CD4-positive, alpha-beta T cell treated with Interleukin-15 for 4 hours (primary cell): ENCODE results near the gene SLC2A1.

ENCODE experiments used
- DNase-seq: peaks from one replicate; pipeline ENCODE4 v3.0.0-alpha.2; 2020; ENCODE audit warnings: low spot score

Gene SLC2A1

DNA sequence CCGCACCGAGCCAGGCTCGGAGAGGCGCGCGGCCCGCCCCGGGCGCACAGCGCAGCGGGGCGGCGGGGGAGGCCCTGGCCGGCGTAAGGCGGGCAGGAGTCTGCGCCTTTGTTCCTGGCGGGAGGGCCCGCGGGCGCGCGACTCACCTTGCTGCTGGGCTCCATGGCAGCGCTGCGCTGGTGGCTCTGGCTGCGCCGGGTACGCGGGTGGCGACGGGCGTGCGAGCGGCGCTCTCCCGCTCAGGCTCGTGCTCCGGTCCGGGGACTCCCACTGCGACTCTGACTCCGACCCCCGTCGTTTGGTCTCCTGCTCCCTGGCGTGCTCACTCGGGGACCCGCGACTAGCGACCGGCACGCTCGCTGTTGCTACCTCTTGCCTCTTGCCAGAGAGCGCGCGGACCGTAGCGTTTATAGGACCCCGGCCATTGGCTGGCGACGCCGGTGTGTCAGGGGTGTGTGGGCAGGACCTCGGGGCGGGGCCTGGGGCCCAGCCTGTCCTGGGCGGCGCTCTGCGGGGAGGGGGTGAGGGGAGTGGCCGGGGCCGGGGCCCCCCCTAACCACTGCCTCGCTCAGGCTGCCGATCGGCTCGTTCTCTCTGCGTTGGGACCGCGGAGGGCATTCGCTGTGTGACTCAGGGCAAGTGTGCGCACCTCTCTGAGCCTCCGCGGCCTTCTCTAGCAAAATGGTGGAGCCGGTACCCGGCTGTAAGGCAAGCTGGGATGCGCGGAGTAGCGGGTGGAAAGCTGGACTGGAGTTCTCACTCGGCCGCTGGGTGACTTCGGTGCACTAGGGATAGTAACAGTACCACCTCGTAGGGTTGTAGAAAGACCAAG is at the start of gene SLC2A1:
Gene SLC2A1, minus strand, starts transcription at position 381 of the 832 bp plus-strand sequence. Its CDS starts 217 bp downstream, at position 164.
- peak; percentile 97 for DNase-seq

DNA sequence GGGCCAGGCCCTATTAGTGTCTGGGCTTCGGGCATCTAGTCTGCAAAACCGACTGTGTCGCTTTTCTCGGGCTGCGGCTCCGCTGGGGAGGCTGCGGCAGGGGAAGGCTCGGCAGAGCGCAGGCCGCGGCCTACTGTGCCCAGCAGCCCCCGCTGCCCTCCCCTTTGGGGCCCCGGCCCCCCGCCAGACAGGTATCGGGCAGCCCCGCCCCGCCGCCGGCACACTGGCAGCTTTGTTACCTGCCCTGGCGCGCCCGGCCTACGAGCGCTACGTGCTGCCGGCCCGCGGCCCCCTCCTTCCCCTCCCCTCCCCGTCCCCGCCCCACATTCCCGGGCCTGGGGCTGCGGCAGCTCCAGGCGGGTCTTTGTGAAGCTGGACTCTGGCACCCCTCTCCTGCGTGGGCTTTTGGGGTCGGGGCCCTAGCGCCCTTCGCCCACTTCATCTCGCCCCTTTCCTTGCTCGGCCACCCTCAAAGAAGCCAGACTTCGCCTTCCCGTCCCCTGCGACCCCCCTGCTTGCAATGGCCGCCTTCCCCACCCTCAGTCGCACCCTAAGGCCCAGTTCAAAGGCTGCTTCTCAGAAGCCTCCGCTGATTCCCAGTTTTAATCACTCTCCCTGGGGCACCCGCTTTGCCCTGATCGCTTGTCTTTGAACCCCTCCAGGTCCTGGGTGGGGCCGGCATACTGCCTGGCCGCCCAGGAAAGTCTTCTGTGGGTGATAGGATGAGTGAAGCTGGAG is 48.9 kb upstream of the SLC2A1 start:
- DNase-seq = no peak

DNA sequence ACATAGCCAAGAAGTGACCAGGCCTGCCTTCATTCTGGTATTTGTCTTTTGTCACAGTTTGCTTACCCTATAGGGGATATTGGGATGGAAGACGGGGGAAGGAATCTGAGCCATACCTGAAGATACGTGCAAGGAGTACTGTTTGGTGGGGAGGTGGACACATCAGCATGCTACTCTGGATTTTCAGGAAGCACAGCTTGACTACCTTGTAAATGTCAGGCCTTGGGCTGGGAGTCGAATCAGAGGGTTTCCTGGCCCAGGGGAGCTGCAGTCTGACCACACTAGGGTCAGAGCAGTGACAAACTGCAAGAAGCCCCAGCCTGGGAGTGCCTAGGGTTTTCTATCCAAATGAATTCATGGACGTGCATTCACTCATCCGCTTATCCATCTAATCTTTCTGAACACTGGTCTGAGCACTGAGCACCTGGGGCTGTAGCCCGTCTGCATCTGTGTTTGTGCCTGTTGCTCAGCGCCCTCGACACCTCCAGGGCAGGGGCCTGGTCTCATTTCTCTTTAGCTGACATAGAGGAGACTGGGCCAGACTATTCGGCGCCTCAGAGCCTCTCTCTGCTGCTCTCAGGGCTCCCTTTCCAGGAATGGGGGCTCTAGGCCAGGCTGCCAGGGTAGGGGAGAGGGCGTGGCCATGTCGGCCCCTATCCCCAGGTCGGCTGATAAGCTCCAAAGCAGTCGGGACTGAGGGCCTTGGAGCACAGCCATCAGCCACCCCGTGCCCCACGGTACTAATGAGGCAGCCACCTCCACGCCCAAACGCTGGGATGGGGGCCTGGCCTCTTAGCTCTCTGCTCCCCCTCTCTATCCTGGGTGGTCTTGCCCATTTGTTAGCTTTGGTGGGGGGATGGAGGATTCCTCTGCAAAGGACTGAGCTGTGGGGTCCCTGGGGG is 47.0 kb upstream of the SLC2A1 start:
- no peak for DNase-seq

DNA sequence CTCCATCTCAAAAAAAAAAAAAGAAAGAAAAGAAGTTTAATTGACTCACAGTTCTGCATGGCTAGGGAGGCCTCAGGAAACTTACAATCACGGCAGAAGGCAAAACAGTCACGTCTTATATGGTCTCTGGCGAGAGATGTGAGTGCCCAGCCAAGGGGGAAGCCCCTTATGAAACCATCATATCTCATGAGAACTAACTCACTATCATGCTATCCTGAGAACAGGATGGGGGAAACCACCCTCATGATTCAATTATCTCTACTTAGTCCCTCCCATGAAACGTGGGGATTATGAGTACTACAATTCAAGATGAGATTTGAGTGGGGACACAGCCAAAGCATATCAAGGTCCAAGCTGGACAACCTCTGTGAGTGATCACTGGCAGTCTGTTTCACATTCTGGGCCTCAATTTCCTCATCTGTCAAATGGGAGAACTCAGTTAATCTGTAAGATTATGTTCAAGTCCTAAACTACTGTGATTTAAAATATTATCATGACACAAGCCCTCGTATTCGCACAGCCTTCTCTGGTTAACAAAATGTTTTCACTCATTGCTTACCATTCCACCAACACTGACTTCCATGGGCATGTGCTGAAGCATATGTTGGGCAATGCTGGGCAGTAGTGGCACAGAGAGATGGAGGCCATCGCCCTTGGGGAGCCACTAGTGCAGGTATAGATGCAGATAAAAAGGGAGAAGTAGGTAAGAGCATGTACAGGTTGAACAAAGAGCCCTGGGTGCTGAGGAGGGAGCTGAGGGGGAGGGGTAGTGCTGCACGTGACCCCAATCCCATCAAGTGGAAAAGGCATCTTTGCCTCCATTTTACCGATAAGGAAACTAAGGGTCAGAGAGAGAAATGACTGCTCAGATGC is 46.2 kb upstream of the SLC2A1 start:
- no peak for DNase-seq

DNA sequence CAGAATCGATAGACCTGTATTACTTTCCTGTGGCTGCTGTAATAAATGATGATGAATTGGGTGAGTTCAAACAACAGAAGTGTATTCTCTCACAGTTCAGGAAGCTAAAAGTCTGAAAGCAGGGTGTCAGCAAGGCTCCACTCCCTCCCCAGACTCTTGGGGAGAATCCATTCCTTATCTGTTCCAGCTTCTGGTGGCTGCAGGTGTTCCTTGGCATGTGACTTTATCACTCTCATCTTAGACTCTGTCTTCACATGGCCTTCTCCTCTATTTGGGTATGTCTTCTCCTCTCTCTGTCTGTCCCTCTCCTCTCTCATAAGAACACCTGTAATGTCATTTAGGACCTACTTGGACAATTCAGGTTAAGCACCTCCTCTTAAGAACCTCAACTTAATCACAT is 44.1 kb upstream of the SLC2A1 start:
- no peak for DNase-seq

DNA sequence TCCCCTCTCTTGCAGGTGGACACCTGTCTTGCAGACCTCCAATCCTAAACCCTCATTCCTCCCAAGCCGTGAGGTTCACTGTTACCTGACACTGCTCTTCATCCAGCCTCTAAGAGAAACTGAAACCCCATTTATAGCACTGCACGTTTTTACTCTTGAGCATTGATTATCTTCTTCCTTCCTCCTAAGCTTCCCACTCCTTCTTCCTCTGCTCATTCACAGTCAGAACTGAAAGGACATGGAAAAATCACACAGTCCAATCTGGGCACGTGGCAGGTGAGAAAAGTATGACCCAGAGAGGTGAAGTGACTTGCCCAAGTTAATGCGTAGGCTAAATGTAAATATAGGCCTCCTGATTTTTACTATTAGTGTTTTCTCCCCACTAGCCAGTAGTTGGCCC is 43.4 kb upstream of the SLC2A1 start:
- no peak for DNase-seq

DNA sequence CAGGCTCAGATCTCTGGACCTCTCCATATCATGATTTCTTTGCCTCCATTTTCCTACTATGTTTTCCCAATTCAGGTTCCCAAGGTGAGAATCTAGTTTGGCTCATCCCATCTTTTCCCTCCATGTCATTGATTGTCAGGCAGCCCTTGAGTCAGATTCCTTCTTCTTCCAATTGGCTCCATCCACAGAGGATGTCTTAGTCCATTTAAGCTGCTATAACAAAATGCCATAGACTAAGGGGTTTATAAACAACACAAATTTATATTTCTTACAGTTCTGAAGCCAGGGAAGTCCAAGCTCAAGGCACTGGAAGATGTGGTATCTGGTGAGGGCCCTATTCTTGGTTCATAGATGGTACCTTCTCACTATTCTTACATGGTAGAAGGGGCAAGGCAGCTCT is 42.8 kb upstream of the SLC2A1 start:
- no peak for DNase-seq

DNA sequence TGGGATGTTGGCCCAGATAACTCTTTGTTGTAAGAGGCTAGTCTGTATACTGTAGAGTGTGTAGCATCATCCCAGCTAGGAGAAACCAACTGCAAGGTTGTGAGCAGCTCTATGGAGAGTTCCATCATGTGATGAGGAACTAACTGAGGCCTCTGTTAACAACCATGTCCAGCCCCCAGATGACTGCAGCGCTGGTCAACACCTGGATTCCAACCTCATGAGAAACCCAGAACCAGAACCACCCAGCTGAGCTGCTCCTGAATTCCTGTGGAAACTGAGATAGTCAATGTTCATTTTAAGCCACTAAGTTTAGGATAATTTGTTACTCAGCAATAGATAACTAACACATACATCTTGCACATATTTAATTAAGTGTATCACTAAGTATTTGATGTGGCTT is 41.6 kb upstream of the SLC2A1 start:
- DNase-seq = no peak

DNA sequence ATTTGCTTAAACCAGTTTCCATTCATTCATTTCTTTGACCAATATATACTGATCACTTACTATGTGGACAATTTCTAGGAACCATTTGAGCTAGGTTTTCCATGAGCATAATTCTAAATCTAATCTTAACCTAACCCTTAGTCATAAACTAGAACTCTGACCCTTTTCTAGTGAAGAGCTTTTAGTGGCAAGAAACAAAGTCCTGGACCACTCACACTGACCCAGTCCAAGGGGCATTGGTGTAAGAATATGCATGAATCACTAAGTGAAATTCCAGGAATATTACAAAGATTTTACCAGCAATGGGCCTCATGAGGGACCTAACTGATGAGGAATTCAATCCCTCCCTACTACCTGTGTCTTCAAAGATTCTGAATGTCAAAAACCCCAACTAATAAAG is 40.6 kb upstream of the SLC2A1 start:
- DNase-seq = no peak

DNA sequence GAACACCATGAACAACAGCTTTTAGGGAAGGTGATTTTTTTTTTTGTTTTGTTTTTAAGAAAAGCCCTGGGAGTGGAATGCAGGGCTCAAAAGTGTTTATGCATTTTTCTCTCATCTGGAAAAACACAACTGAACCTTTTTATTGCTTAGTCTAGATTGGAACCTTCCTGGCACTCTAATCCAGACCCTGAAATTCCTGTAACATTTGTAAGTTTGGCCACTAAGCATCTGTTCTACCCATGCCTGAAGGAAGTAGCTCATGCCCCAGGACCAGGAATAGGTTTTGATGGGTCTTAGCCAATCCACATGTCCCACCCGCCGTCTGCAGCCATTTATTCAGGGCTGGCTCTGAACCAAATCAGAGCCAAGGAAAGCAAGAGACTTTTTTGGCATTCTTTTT is 39.7 kb upstream of the SLC2A1 start:
- no peak for DNase-seq

DNA sequence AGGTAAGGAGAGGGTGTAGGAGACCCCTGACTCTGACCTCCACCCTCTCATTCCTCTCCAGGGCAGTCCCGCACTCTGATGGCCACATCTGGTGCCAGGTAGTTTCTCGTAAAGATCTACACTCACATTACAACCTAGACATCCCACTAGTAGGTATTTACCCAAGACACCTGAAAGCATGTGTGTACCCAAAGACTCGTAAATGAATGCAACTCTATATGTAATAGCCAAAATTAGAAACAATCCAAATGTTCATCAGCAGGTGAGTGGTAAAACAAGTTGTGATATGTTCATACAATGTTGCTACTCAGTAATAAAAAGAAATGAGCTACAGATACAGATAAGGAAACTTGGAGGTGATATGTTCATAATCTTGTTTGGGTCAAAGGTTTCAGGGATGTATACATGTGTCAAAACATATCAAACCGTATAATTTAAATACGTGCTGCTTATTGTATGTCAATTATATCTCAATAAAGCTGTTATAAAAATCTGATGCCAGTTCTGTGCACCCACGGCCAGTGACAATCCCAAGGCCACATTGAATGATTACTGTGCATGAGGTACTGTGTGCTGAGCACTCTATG is 37.8 kb upstream of the SLC2A1 start:
- no peak for DNase-seq

DNA sequence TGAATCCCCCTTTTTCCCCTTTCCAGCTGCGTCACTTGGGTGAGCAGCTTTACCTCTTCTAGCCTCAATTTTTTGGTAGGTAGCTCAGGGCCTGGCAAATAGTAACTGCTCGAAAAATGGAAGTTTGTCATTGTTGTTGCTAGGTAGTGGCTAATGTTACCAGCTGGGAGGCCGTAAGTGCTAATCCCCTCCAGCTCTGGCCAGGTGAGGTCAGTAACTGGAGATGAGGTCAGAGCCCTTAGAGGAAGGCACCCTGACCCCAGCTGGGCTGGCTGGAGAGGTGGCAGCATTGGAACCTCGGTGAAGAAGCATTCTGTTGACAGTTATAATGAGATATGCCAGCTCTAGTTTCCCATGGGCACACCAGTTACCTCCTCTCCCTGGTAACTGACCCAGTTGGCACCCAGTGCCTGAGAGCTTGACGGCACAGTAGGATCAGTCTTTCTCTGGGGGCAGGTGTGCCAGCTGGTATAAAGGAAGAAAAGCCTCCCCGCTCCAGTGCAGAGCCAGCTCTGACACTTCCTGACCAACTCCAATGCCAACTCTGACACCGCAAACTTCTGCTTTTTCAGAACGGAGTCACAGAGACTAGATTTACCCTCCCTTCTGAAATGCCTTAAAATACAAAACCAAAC is 35.0 kb upstream of the SLC2A1 start:
- DNase-seq = no peak

DNA sequence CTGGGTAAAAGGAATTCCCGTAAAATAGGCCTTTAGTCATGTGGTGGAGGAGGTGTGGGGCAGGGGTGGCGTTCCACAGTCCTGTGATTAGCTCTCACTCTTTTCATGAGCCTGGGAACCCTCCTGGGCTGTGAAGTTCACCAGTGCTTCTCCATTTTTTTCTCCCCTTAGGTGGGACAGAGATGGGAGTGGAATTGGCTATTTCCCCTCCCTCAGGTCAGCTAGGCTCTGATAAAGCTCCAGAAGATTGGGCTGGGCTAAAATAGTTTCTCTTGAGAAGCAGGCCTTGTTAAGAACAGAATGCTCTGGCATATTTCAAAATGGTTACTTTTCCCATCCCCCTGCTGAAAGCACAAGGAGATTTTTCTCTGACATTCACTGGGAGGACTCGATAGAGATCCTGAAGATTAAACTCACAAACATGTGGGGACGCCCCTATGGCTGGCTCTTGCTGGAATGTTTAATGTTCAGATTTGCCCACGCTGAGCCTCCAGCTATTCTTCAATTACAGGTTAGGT is 33.4 kb upstream of the SLC2A1 start:
- DNase-seq = no peak

DNA sequence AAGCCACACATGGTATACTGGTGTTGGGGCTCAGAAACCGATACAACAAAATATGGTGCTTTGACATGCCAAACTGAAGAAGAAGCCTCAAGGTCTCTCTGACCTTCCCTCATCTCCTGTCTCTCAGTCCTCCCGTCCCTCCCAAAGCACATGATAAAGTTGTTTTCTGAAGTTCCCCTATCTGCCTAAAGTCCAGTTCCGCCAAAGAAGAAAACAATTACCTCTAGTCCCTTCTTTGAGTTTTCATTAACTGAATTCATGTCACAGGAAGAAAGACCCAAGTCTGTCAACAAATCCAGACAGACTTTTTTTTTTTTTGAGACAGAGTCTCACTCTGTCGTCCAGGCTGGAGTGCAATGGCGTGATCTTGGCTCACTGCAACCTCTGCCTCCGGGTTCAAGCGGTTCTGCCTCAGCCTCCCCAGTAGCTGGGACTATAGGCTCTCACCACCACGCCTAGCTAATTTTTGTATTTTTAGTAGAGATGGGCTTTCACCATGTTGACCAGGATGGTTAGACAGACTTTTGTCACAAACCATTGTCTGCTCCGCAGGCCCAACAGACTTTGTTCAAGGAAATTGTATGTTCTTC is 32.2 kb upstream of the SLC2A1 start:
- DNase-seq = no peak

DNA sequence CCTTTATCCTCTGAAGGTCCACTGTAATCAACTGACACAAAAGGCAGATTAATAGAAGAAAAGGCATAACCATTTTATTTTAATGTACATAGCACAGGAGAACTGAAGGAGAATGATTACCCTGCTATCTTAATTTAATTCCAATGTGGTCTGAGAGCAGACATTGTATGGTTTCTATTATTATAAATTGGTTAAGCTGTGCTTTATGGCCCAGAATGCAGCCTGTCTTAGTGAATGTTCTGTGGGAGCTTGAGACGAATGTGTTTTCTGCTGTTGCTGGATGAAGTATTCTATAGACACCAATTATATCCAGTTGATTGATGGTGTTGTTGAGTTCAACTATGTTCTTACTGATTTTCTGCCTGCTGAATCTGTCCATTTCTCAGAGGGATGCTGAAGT is 25.0 kb upstream of the SLC2A1 start:
- no peak for DNase-seq

DNA sequence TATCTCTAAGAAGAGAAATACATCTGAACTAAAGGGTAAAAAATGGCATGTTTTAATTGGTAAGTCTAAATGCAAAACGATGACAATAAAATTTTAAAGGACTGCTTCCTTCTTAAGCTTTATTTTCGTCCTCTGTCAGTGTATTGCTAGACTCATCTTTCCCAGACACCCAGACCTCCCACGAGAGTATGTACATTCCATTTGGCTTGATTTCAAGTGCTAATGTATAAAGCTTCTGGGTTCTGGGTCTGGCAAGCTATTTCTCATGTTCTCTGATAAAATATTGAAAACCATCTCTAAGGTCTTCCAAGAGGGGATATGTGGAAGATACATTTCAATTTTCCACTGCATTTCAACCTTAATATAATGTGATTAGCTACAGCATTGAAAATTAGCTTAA is 24.6 kb upstream of the SLC2A1 start:
- DNase-seq = no peak

DNA sequence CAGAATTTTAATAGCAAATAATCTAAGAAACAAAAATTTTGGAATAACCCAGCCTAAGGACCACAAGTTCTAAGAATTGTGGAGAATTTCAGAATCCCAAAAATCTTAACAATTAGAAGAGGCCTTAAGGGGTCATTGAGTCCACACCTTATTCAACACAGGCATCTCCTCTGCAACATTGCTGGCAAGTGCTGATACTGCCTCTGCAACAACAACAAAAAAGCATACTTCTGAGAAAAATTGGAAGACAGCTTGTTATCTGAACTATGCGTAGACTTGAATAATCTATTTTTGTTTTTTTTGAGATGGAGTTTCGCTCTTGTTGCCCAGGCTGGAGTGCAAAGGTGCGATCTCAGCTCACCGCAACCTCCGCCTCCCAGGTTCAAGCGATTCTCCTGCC is 24.0 kb upstream of the SLC2A1 start:
- DNase-seq = no peak

DNA sequence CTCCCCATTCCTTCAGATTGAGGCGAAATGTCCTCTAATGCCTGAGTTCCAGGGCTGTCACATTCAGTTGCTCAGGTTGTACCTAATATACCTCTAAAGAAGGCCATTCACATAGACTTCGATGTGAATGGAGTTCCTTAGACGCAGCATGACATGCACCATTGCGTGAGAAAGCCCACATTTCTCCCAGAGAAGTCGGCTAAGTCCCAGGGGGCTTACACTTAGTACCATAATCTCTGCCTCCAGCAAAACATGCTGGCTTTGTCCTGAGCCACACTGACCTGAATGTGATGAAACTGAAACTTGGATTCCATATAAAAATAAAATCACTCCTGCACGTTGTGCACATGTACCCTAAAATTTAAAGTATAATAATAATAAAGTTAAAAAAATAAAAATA is 23.2 kb upstream of the SLC2A1 start:
- no peak for DNase-seq

DNA sequence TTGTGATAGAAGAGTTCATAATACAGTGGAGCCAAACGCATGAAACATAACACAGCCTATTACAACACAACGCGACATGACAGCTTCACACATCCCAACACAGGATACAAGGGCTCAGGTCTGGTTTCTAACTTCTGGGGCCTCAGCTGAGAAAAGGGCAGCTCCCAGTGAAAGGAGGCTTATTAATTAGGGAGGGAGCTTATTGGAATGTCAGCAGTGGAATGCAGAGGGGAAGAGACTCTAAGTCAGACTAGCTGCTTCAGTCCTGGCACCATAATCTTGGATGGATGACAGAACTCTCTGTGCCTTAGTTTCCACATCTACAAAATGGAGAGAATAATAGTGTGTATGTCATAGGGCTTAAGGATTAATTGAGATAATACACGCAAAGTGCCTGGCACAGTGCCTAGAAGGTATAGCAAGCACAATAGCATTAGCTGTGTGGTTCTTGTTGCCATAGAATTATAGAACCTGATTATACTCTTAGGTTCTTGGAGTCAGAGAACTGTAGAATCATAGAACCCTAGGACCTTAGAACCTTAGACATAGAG is 22.7 kb upstream of the SLC2A1 start:
- no peak for DNase-seq
